Measurements from ENCODE around the gene NEK2. TPM values are rescaled to one million over a fixed set of nuclear protein-coding genes. Genes with fewer than 3 reads are reported as not detected.

The NEK2 gene
- total and polyA plus RNA-seq, 2 of the 13 experiments (the other 11 are each of a cell fraction or from before 2014, with no cell fraction given) = 10.9 to 40.8 TPM

- Histone ChIP-seq H3K4me1 (ENCODE audit: insufficient read depth, low read length) (peaks cover 40% of the 10 kb centered on the region), H3K27me3 (ENCODE audit: control insufficient read depth in 1 of 2, insufficient read depth in 2 of 2, low read length in 2 of 2) (peaks cover 0 to 2% of the 10 kb centered on the region in 2 experiments; a peak in 1 of 5 replicates), H4K20me1 (ENCODE audit: insufficient read depth, low read length) (no peaks in the 10 kb centered on the region), H2AFZ (ENCODE audit: low read length) (no peak overlapping the region), H3K27ac (ENCODE audit: extremely low read length, insufficient read depth, low read length) (no peak overlapping the region), H3K36me3 (replicated peaks in 1 of 2; ENCODE audit: control insufficient read depth in 1 of 2, insufficient read depth in 2 of 2, low read length in 2 of 2) (no peaks in the 10 kb centered on the region), H3K4me3 (replicated peaks in 1 of 3; ENCODE audit: insufficient read depth in 1 of 3, low read depth in 2 of 3, low read length in 3 of 3) (no peak overlapping the region), H3K4me2 (ENCODE audit: low read depth, low read length) (peak overlapping the region; percentile 19; the same call in 1 of the 2 replicates), H3K9me3 (ENCODE audit: low read length) (no peaks in the 10 kb centered on the region), H3K79me2 (ENCODE audit: insufficient read depth, low read length) (no peaks in the 10 kb centered on the region), H3K9ac (ENCODE audit: insufficient read depth, low read depth, low read length) (no peak overlapping the region)
- peak; percentile 76 for DNase-seq (ENCODE audit: low spot score)
- BruUV-seq (replicated peaks) = no TSS peak
- peak; percentile 96 for ATAC-seq
- FAIRE-seq = peak; percentile 23
- intact Hi-C loops (cut with micrococcal nuclease; ENCODE audit: unreplicated experiment) (loop anchor here (1.0 kb wide), 2 partner anchors 23 to 48 kb away; no protein-coding TSS in a partner anchor), in situ Hi-C loops (cut with HindIII; ENCODE audit: extremely low pct_ligation_motif_present, low pct_unique_long_range_greater_than_20kb) (no loop called here)
- CTCF ChIA-PET (ENCODE audit: low intra/inter-chr PET ratio, low total read pairs) = interaction anchor here (0.8 to 2.0 kb wide), 3 partner anchors 47 to 155 kb away, joined by 3 to 30 read pairs (median 3); partner anchors contain the start of gene SLC30A1
- 9% methylated on average over 2 of the region's 2 CpGs for WGBS (ENCODE audit: low lambda C conversion rate)
- POLR2A ChIA-PET = interaction anchor here (0.9 to 1.5 kb wide), 9 partner anchors 9 to 110 kb away, joined by 3 to 9 read pairs (median 4); partner anchors contain the start of gene SLC30A1
- peak; percentile 44 for TF ChIP-seq SALL1 (CRISPR knock-in tag; IDR thresholded peaks at IDR 0.05)
- 0 out of 3 replicates have a peak, but pooled peaks have one; percentile 32 for TF ChIP-seq MXI1 (IDR thresholded peaks at IDR 0.05; ENCODE audit: borderline replicate concordance, low read depth, low read length)
- peak; percentile 57; the same call in 1 of the 2 replicates for TF ChIP-seq GATAD2A (CRISPR knock-in tag; IDR thresholded peaks at IDR 0.05)
- TF ChIP-seq ATF1 (CRISPR knock-in tag; IDR thresholded peaks at IDR 0.05) = no peak
- 0 out of 2 replicates have a peak, but pooled peaks have one; percentile 47 for TF ChIP-seq ZNF792 (CRISPR knock-in tag; IDR thresholded peaks at IDR 0.05)
- TF ChIP-seq FOXA1 (IDR thresholded peaks at IDR 0.05) = no peak
- no peak for TF ChIP-seq FOXA1 (CRISPR knock-in tag; IDR thresholded peaks at IDR 0.05)
- peak; percentile 71 for TF ChIP-seq SAP130 (CRISPR knock-in tag; IDR thresholded peaks at IDR 0.05; ENCODE audit: low read depth)
- TF ChIP-seq TEAD3 (CRISPR knock-in tag; optimal IDR thresholded peaks at IDR 0.05; ENCODE audit: borderline replicate concordance) = peak; percentile 47
- TF ChIP-seq, protein P1, sequence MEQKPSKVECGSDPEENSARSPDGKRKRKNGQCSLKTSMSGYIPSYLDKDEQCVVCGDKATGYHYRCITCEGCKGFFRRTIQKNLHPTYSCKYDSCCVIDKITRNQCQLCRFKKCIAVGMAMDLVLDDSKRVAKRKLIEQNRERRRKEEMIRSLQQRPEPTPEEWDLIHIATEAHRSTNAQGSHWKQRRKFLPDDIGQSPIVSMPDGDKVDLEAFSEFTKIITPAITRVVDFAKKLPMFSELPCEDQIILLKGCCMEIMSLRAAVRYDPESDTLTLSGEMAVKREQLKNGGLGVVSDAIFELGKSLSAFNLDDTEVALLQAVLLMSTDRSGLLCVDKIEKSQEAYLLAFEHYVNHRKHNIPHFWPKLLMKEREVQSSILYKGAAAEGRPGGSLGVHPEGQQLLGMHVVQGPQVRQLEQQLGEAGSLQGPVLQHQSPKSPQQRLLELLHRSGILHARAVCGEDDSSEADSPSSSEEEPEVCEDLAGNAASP (CRISPR knock-in tag; IDR thresholded peaks at IDR 0.05; ENCODE audit: borderline replicate concordance) = peak; percentile 32; the same call in 1 of the 2 replicates
- TF ChIP-seq RAD21 (CRISPR knock-in tag; IDR thresholded peaks at IDR 0.05) = peak; percentile 68; the same call in 1 of the 2 replicates
- TF ChIP-seq ATF5 (CRISPR knock-in tag; IDR thresholded peaks at IDR 0.05; ENCODE audit: low read depth) = no peak
- TF ChIP-seq FOSL2 (CRISPR knock-in tag; IDR thresholded peaks at IDR 0.05) = peak; percentile 42; the same call in 1 of the 2 replicates
- TF ChIP-seq STAG1 (CRISPR knock-in tag; IDR thresholded peaks at IDR 0.05) = peak; percentile 88
- no peak for TF ChIP-seq PRMT3 (CRISPR knock-in tag; IDR thresholded peaks at IDR 0.05; ENCODE audit: borderline replicate concordance, low read depth)
- no peak for TF ChIP-seq ZNF30 (CRISPR knock-in tag; IDR thresholded peaks at IDR 0.05)
- TF ChIP-seq ELF3 (CRISPR knock-in tag; IDR thresholded peaks at IDR 0.05) = peak; percentile 59
- TF ChIP-seq ZBTB46 (CRISPR knock-in tag; IDR thresholded peaks at IDR 0.05; ENCODE audit: borderline replicate concordance) = no peak
- TF ChIP-seq E2F1 (CRISPR knock-in tag; IDR thresholded peaks at IDR 0.05) = no peak
- no peak for TF ChIP-seq KLF13 (CRISPR knock-in tag; IDR thresholded peaks at IDR 0.05)
- no peak for TF ChIP-seq ZNF121 (CRISPR knock-in tag; IDR thresholded peaks at IDR 0.05)
- TF ChIP-seq NR2F6 (IDR thresholded peaks at IDR 0.05) = no peak
- peak; percentile 22; the same call in 1 of the 2 replicates for TF ChIP-seq NR2F6 (CRISPR knock-in tag; IDR thresholded peaks at IDR 0.05)
- TF ChIP-seq RXRB (CRISPR knock-in tag; IDR thresholded peaks at IDR 0.05; ENCODE audit: borderline replicate concordance) = 0 out of 2 replicates have a peak, but pooled peaks have one; percentile 26
These were observed 50.4 kb downstream of the NEK2 start for GRCh38 chr1:211625040-211625439.

Measured in HepG2 (cell line).